Aorta (tissue), 5 donors: ENCODE data around the gene GDI2. TPM values are rescaled to one million over a fixed set of nuclear protein-coding genes. Genes with fewer than 3 reads are reported as not detected.
"Not testable (repeated sequence)": the region's sequence is repeated elsewhere in the genome, so short reads cannot be mapped to it uniquely, and the experiment has no call there.

Experiments used
- ATAC-seq: fragments of 200-7000 bp; cut with Tn5 transposase; one replicate; pipeline ENCODE4 v1.9.1; 2022; ENCODE audit warnings: moderate library complexity; ENCODE audit not compliant: low FRiP score
- DNase-seq, 2 donors: peaks; one replicate each; pipeline ENCODE4 v3.0.0-alpha.2; 2020
- H3K27ac ChIP-seq, 2 donors: one replicate each; pipeline ENCODE4 v1.5.1; 2013; ENCODE audit warnings: low read length in 2 of 2, mild to moderate bottlenecking in 2 of 2, moderate library complexity in 2 of 2, control low read depth in 1 of 2, inconsistent platforms in 1 of 2, low read depth in 1 of 2
- H3K27me3 ChIP-seq, 2 donors: one replicate each; pipeline ENCODE4 v1.6.1; 2013; ENCODE audit warnings: control low read depth in 1 of 2, low read length in 1 of 2, mild to moderate bottlenecking in 1 of 2, moderate library complexity in 1 of 2; ENCODE audit not compliant: insufficient read depth in 2 of 2, control insufficient read depth in 1 of 2
- H3K36me3 ChIP-seq, 2 donors: one replicate each; pipeline ENCODE4 v1.6.1; 2013; ENCODE audit warnings: control low read depth in 1 of 2, low read length in 1 of 2, mild to moderate bottlenecking in 1 of 2; ENCODE audit not compliant: insufficient read depth in 2 of 2, control insufficient read depth in 1 of 2
- H3K4me1 ChIP-seq, 2 donors: one replicate each; pipeline ENCODE4 v1.6.1; 2013; ENCODE audit warnings: low read length in 2 of 2, control low read depth in 1 of 2, mild to moderate bottlenecking in 1 of 2, moderate library complexity in 1 of 2; ENCODE audit not compliant: insufficient read depth in 2 of 2, control insufficient read depth in 1 of 2
- H3K4me3 ChIP-seq, 2 donors: one replicate each; pipeline ENCODE4 v1.5.1; 2013; ENCODE audit warnings: low read length in 2 of 2, control low read depth in 1 of 2, mild to moderate bottlenecking in 1 of 2
- H3K9me3 ChIP-seq: one replicate; pipeline ENCODE4 v1.6.1; 2013; ENCODE audit warnings: mild to moderate bottlenecking, low read length; ENCODE audit not compliant: control insufficient read depth
- WGBS, 2 donors: extraction: QIAGEN DNeasy Blood & Tissue Kit; methylation state at CpG; one replicate each; pipeline ENCODE4 v1.1.7; 2013; 5-methylcytosine and 5-hydroxymethylcytosine counted together
- intact Hi-C, 2 donors: fragments of 100-400 bp; cut with DNase I; formaldehyde crosslinking; loops; one replicate each; pipeline versions ENCODE4 v1.14.2 to v1.15.0; 2022
- polyA plus RNA-seq, 2 donors: library from polyadenylated mRNA; stranded (reverse); fragments of 200-250 nt; gene quantifications; one replicate each; pipeline ENCODE4 v1.2.3, GENCODE V29; 2013
- total RNA-seq, 2 donors: library from RNA; stranded (reverse); fragmentation: NEBNext Ultra II Directional; extraction: Animal tissue kit (Norgen Biotek cat#: 25700); gene quantifications; one replicate each; pipeline ENCODE4 v1.2.1, GENCODE V29; 2021
- donor health status: healthy with polysubstance abuse.
- donor health status: Bipolar disorder and iron deficiency.
- donor health status: DM: no; HTN: no; CAD: no.
- donor health status: DM: no; HTN: no; CAD: no.
- donor health status: DM: yes; HTN: yes; CAD: no.

GDI2 gene
- total and polyA plus RNA-seq, 4 donors, result 116 to 161 (median 143) TPM

GRCh38 chr10:5844345-5845055 lies 31.3 kb upstream of the GDI2 start:
- 50 to 54% methylated on average over 13 of the region's 13 CpGs for WGBS, 2 donors
- Histone ChIP-seq H3K27ac (no peak overlapping the region), H3K27me3 (no peaks in the 10 kb centered on the region), H3K36me3 (no peaks in the 10 kb centered on the region), H3K4me3 (no peak overlapping the region), H3K9me3 (no peaks in the 10 kb centered on the region), H3K4me1 (no peaks in the 10 kb centered on the region)
- ATAC-seq (peak; percentile 26), DNase-seq (peak in 1 of 2 donors; percentile 9)
- intact Hi-C loops, result no loop called here

GRCh38 chr10:5843686-5844344 lies 30.6 kb upstream of the GDI2 start:
- Histone ChIP-seq H3K9me3 (no peaks in the 10 kb centered on the region), H3K4me1 (no peaks in the 10 kb centered on the region), H3K27me3 (no peaks in the 10 kb centered on the region), H3K27ac (no peak overlapping the region), H3K36me3 (no peaks in the 10 kb centered on the region), H3K4me3 (no peak overlapping the region)
- no peak for ATAC-seq
- no peak for DNase-seq
- 84 to 90% methylated on average over 4 of the region's 4 CpGs for WGBS, 2 donors
- intact Hi-C loops, result no loop called here

- ATAC-seq (no peak), DNase-seq (peak in 1 of 2 donors; percentile 65)
- intact Hi-C loops, result no loop called here
- Histone ChIP-seq H3K4me3 (no peak overlapping the region), H3K27me3 (no peaks in the 10 kb centered on the region), H3K9me3 (no peaks in the 10 kb centered on the region), H3K4me1 (no peaks in the 10 kb centered on the region), H3K27ac (no peak overlapping the region), H3K36me3 (no peaks in the 10 kb centered on the region)
- 95% methylated on average over 14 of the region's 14 CpGs for WGBS, 2 donors
Measured at GRCh38 chr10:5841965-5842364, 28.7 kb upstream of the GDI2 start.

- H3K36me3 ChIP-seq, result no peaks in the 10 kb centered on the region
- H3K27ac ChIP-seq, result no peak overlapping the region
- intact Hi-C loops, result no loop called here
- no peak overlapping the region for H3K4me3 ChIP-seq
- H3K9me3 ChIP-seq, result no peaks in the 10 kb centered on the region
- ATAC-seq (no peak), DNase-seq (peak in 1 of 2 donors; percentile 72)
- no peaks in the 10 kb centered on the region for H3K27me3 ChIP-seq
- 41 to 49% methylated on average over 40 of the region's 40 CpGs for WGBS, 2 donors
- no peaks in the 10 kb centered on the region for H3K4me1 ChIP-seq
Measured at GRCh38 chr10:5840314-5841307, 27.4 kb upstream of the GDI2 start.

GRCh38 chr10:5836181-5836580 lies 22.9 kb upstream of the GDI2 start:
- H3K27me3 ChIP-seq, H3K9me3 ChIP-seq, H3K27ac ChIP-seq, ATAC-seq, DNase-seq, H3K36me3 ChIP-seq, H3K4me3 ChIP-seq, H3K4me1 ChIP-seq, intact Hi-C loops: not testable (repeated sequence)
- 96 to 100% methylated on average over 2 of the region's 2 CpGs for WGBS, 2 donors

GRCh38 chr10:5835446-5836095 lies 22.3 kb upstream of the GDI2 start:
- WGBS, 2 donors, result 96% methylated on average over 15 of the region's 15 CpGs

GRCh38 chr10:5833814-5834213 lies 20.6 kb upstream of the GDI2 start:
- ATAC-seq (no peak), DNase-seq (no peak)
- Histone ChIP-seq H3K4me1 (no peaks in the 10 kb centered on the region), H3K36me3 (no peaks in the 10 kb centered on the region), H3K27me3 (no peaks in the 10 kb centered on the region), H3K27ac (no peak overlapping the region), H3K9me3 (no peaks in the 10 kb centered on the region), H3K4me3 (no peak overlapping the region)
- intact Hi-C loops, result no loop called here
- WGBS, 2 donors, result 22 to 23% methylated on average over 6 of the region's 6 CpGs

More at GRCh38 chr10:5835446-5836095, 22.3 kb upstream of the GDI2 start:
- Histone ChIP-seq H3K36me3 (no peaks in the 10 kb centered on the region), H3K4me1 (no peaks in the 10 kb centered on the region), H3K4me3 (no peak overlapping the region), H3K27ac (no peak overlapping the region), H3K27me3 (no peaks in the 10 kb centered on the region), H3K9me3 (no peaks in the 10 kb centered on the region)
- ATAC-seq, result no peak
- intact Hi-C loops, result no loop called here
- peak in 1 of 2 donors; percentile 49 for DNase-seq

GRCh38 chr10:5832946-5833345 lies 19.7 kb upstream of the GDI2 start:
- Histone ChIP-seq H3K27ac (no peak overlapping the region), H3K36me3 (no peaks in the 10 kb centered on the region), H3K9me3 (no peaks in the 10 kb centered on the region), H3K4me1 (no peaks in the 10 kb centered on the region), H3K4me3 (no peak overlapping the region), H3K27me3 (no peaks in the 10 kb centered on the region)
- intact Hi-C loops, result no loop called here
- ATAC-seq (no peak), DNase-seq (no peak)
- WGBS, 2 donors, result 86 to 91% methylated on average over 13 of the region's 13 CpGs
